Effector memory CD8-positive, alpha-beta T cell (primary cell): ENCODE data around the gene LYRM9.
A peak's percentile ranks its signal among the peaks of the same experiment; 100 is the strongest.

Experiments used
- ATAC-seq: fragments of 150-1000 bp; cut with Tn5 transposase; replicated peaks from 2 replicates; pipeline ENCODE4 v1.10.0; 2021; ENCODE audit warnings: mild to moderate bottlenecking, moderate library complexity
- DNase-seq, 3 experiments: peaks; one replicate each; pipeline ENCODE4 v3.0.0; 2021
- H3K27ac Mint-ChIP-seq, 2 donors: one replicate each; pipeline ENCODE4 v1.8.0; 2022; ENCODE audit warnings: mild to moderate bottlenecking in 2 of 2, mixed read lengths in 2 of 2, moderate library complexity in 2 of 2
- H3K27me3 Mint-ChIP-seq, 2 donors: one replicate each; pipeline ENCODE4 v1.8.0; 2022; ENCODE audit warnings: mixed read lengths in 2 of 2
- H3K36me3 Mint-ChIP-seq: one replicate; pipeline ENCODE4 v1.8.0; 2022; ENCODE audit warnings: mild to moderate bottlenecking, moderate library complexity, mixed read lengths; ENCODE audit not compliant: insufficient read depth
- H3K4me1 Mint-ChIP-seq, 2 donors: one replicate each; pipeline ENCODE4 v1.8.0; 2022; ENCODE audit warnings: low read depth in 2 of 2, mixed read lengths in 2 of 2
- H3K4me3 Mint-ChIP-seq, 2 donors: one replicate each; pipeline ENCODE4 v1.8.0; 2022; ENCODE audit warnings: mild to moderate bottlenecking in 2 of 2, mixed read lengths in 2 of 2, moderate library complexity in 2 of 2
- H3K9me3 Mint-ChIP-seq, 2 donors: one replicate each; pipeline ENCODE4 v1.8.0; 2022; ENCODE audit warnings: mixed read lengths in 2 of 2
- total RNA-seq, 9 experiments: gene quantifications; one replicate each; lab custom pipeline; 2026; lab: John Stamatoyannopoulos, UW

LYRM9 gene
- total RNA-seq: 0.65 to 9.6 (median 2.7) reads per million in 9 experiments

GRCh38 chr17:27892866-27893769 lies at the start of gene LYRM9:
Gene LYRM9, minus strand, starts transcription at chr17:27893365. Its CDS starts 10,671 bp downstream, at chr17:27882694.
- Mint-ChIP-seq H3K36me3 (no peaks in the 10 kb centered on the region), H3K4me3 (peak within 1 kb of the TSS; percentile 78), H3K27me3 (peaks cover 31 to 34% of the 10 kb centered on the region in 2 donors), H3K9me3 (no peaks in the 10 kb centered on the region), H3K4me1 (peaks cover 4 to 12% of the 10 kb centered on the region in 2 donors), H3K27ac (peak within 1 kb of the TSS; percentile 61 to 75)
- ATAC-seq (peak; percentile 96), DNase-seq (peak; percentile 94 to 96 (median 95))

DNA sequence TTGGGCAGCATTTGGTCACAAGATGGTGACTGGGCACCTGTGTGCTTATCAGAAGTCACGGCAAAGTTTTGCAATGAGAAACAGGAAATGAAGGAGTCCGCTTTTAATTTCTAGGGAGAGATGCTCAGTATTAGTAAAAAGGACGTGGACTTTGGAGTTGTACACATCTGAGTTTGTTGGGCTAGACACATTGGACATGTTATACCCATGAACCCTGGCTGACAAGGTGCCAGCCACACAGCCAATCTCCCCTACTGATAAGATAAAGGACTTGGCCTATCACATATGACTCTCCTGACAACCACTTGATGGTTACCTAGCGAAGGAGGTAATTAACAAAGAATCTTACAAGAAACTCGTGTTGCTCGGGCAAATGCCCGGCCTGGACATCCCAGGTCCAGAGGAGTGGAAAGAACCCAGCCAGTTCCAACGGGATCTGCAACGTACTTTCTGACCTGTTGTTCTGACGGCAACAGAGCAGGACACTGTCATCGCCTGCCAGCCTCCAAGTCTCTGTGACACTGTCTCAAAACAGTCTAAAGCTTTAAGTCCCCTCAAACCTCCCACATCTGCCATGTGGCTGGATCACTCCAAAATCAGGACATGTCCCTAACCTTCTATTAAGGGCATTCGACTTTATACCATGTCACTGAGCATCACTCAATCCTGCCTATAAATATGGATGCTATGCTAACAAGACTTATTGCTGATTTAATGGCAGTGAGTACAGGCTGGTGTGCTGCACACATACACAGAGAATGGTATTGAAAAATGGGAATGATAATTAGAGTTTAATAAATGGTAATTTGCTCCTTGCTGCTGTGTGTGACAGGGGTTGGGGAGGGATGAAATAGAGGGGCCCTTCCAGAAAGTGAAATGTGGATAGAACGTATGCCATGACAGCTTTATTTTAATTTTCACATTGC lies 47.6 kb upstream of the LYRM9 start:
- peaks cover 40 to 45% of the 10 kb centered on the region in 2 donors for H3K27me3 Mint-ChIP-seq
- ATAC-seq: no peak
- DNase-seq: no peak
- H3K4me3 Mint-ChIP-seq: no peak overlapping the region
- no peaks in the 10 kb centered on the region for H3K36me3 Mint-ChIP-seq
- no peak overlapping the region for H3K27ac Mint-ChIP-seq
- no peaks in the 10 kb centered on the region for H3K9me3 Mint-ChIP-seq
- H3K4me1 Mint-ChIP-seq: peaks cover 0 to 3% of the 10 kb centered on the region in 2 donors

- Mint-ChIP-seq H3K27ac (no peak overlapping the region), H3K4me3 (no peak overlapping the region), H3K4me1 (peaks cover 0 to 3% of the 10 kb centered on the region in 2 donors), H3K36me3 (no peaks in the 10 kb centered on the region), H3K9me3 (no peaks in the 10 kb centered on the region), H3K27me3 (peaks cover 50 to 55% of the 10 kb centered on the region in 2 donors)
- ATAC-seq (no peak), DNase-seq (no peak)
These were observed 46.6 kb upstream of the LYRM9 start for GRCh38 chr17:27939474-27940465.

DNA sequence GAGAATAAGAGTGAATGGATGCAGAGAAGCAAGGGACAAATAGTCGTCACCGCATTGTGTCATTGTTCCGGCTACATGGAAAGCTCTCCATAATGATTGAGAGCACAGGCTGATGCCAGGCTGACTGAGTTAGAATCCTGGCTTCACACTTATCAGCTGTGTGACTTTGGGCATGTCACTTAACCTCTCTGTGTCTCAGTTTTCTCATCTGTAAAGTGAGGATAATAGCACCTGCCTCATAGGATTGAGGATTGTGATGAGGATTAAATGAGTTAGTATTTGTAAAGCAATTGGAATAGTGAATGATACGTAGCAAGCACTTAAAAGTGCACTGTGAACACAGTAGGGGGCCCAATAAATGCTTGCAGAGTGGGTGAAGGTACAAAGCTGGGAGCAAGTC lies 45.7 kb upstream of the LYRM9 start:
- no peak for ATAC-seq
- Mint-ChIP-seq H3K27ac (no peak overlapping the region), H3K4me3 (no peak overlapping the region), H3K36me3 (no peaks in the 10 kb centered on the region), H3K4me1 (peaks cover 0 to 3% of the 10 kb centered on the region in 2 donors), H3K27me3 (peaks cover 58 to 60% of the 10 kb centered on the region in 2 donors), H3K9me3 (peaks cover 0 to under 1% of the 10 kb centered on the region in 2 donors)
- DNase-seq: no peak

- H3K36me3 Mint-ChIP-seq: no peaks in the 10 kb centered on the region
- peaks cover 60 to 61% of the 10 kb centered on the region in 2 donors for H3K27me3 Mint-ChIP-seq
- H3K9me3 Mint-ChIP-seq: peaks cover 0 to 2% of the 10 kb centered on the region in 2 donors
- DNase-seq (no peak), ATAC-seq (no peak)
- H3K4me1 Mint-ChIP-seq: peaks cover 0 to 3% of the 10 kb centered on the region in 2 donors
- H3K27ac Mint-ChIP-seq: no peak overlapping the region
- no peak overlapping the region for H3K4me3 Mint-ChIP-seq
These were observed 45.1 kb upstream of the LYRM9 start for GRCh38 chr17:27938241-27938640.

DNA sequence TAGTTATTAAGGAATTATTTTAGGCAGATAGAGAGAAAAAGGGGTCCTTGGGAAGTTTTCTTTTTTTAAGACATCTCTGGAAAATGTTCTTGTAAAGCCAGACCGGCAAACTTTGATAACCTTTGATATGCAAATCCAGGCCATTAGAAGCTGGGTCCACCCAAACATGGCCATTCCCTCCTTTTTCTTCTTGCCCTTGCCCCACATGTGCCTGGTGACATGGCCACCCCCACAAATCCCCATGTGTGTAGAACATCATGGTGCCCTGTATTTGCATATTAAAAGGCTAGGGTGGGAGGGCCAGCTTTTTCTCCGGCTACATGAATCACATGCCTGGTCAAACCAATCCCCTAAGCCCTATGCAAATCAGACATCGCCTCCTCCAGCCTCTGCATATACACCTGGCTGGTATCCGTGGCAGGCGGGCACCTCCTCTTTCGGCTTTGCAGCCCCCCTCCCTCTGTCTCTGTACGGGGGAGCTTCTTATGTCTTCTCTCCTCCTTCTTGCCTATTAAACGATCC lies 43.9 kb upstream of the LYRM9 start:
- Mint-ChIP-seq H3K4me3 (no peak overlapping the region), H3K36me3 (no peaks in the 10 kb centered on the region), H3K27ac (no peak overlapping the region), H3K9me3 (peaks cover 0 to 2% of the 10 kb centered on the region in 2 donors), H3K4me1 (peaks cover 0 to 3% of the 10 kb centered on the region in 2 donors), H3K27me3 (peaks cover 60 to 61% of the 10 kb centered on the region in 2 donors)
- DNase-seq (no peak), ATAC-seq (no peak)

GRCh38 chr17:27930000-27930399 lies 36.8 kb upstream of the LYRM9 start:
- no peak overlapping the region for H3K27ac Mint-ChIP-seq
- no peaks in the 10 kb centered on the region for H3K4me1 Mint-ChIP-seq
- DNase-seq (no peak), ATAC-seq (no peak)
- H3K4me3 Mint-ChIP-seq: no peak overlapping the region
- peaks cover 0 to 2% of the 10 kb centered on the region in 2 donors for H3K9me3 Mint-ChIP-seq
- peaks cover 28% of the 10 kb centered on the region in 2 donors for H3K27me3 Mint-ChIP-seq
- no peaks in the 10 kb centered on the region for H3K36me3 Mint-ChIP-seq

DNA sequence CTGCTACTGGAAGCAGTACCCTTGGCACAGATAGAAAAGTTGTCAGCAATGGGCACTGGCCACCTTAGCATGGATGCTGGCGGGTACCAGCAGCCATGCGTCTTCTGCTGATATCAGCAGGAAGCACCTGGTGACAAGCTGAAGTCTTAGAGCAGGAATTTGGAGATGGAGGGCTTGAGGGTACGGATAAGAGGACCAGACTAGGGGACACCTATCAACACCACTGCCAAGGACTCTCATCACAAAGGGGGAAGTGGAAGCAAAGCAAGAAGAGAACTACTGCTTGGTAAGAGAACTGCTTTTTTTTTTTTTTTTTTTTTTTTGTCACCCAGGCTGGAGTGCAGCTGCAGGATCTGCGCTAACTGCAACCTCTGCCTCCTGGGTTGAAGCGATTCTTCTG lies 35.4 kb upstream of the LYRM9 start:
- Mint-ChIP-seq H3K4me1 (no peaks in the 10 kb centered on the region), H3K9me3 (no peaks in the 10 kb centered on the region), H3K36me3 (no peaks in the 10 kb centered on the region), H3K27ac (no peak overlapping the region), H3K4me3 (no peak overlapping the region), H3K27me3 (peaks cover 15 to 21% of the 10 kb centered on the region in 2 donors)
- DNase-seq: no peak
- ATAC-seq: no peak

DNA sequence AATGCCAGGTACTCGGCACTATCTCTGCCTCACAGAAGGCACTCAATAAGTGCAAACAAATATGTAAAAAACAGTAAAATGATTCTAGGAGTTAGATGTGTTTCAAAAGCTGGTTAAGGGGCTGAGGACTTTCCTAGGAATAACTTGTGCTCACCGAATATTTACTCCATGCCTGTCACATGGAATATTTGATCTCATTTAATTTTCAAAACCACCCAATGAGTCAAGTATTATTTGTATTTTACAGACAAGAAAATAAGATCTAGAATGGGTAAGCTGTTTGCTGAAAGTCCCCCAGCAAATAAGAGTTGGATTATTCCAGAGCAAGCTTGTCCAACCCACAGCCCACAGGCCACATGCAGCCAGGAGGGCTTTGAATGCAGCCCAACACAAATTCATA lies 34.6 kb upstream of the LYRM9 start:
- ATAC-seq (no peak), DNase-seq (no peak)
- Mint-ChIP-seq H3K9me3 (no peaks in the 10 kb centered on the region), H3K27me3 (peaks cover 15 to 21% of the 10 kb centered on the region in 2 donors), H3K27ac (no peak overlapping the region), H3K4me1 (no peaks in the 10 kb centered on the region), H3K36me3 (no peaks in the 10 kb centered on the region), H3K4me3 (no peak overlapping the region)

GRCh38 chr17:27921599-27921998 lies 28.4 kb upstream of the LYRM9 start:
- H3K4me3 Mint-ChIP-seq: no peak overlapping the region

GRCh38 chr17:27921077-27921476 lies 27.9 kb upstream of the LYRM9 start:
- Mint-ChIP-seq H3K27ac (no peak overlapping the region), H3K4me1 (no peaks in the 10 kb centered on the region), H3K4me3 (no peak overlapping the region), H3K36me3 (no peaks in the 10 kb centered on the region), H3K27me3 (peaks cover 5 to 12% of the 10 kb centered on the region in 2 donors), H3K9me3 (no peaks in the 10 kb centered on the region)
- ATAC-seq (no peak), DNase-seq (no peak)

More at GRCh38 chr17:27921599-27921998, 28.4 kb upstream of the LYRM9 start:
- no peak for ATAC-seq
- H3K9me3 Mint-ChIP-seq: no peaks in the 10 kb centered on the region
- no peaks in the 10 kb centered on the region for H3K4me1 Mint-ChIP-seq
- no peak for DNase-seq
- no peak overlapping the region for H3K27ac Mint-ChIP-seq
- no peaks in the 10 kb centered on the region for H3K36me3 Mint-ChIP-seq
- H3K27me3 Mint-ChIP-seq: peaks cover 5 to 15% of the 10 kb centered on the region in 2 donors

DNA sequence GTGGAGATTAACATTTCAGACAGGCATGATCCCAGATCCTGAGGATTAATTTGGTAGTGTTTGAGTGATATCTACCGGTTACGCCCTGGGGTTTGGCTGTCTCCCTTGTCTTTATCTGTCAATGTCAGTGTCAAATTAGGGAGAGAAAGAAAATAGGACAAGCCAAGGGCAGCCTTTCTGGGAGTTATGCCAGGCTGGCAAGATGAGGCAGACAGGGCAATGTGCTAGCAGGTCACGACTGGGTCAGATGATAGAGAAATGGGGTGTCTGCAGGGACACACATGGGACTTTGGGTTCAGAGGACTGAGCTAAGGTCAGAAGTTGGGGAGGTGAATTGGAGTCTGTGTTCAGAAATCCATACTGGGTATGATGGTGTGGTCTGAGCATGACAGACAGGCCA lies 27.4 kb upstream of the LYRM9 start:
- H3K36me3 Mint-ChIP-seq: no peaks in the 10 kb centered on the region

More for the DNA sequence above, 27.4 kb upstream of the LYRM9 start:
- no peaks in the 10 kb centered on the region for H3K4me1 Mint-ChIP-seq
- H3K27me3 Mint-ChIP-seq: peaks cover 5 to 12% of the 10 kb centered on the region in 2 donors
- H3K4me3 Mint-ChIP-seq: no peak overlapping the region
- H3K9me3 Mint-ChIP-seq: no peaks in the 10 kb centered on the region
- no peak for DNase-seq
- H3K27ac Mint-ChIP-seq: no peak overlapping the region
- ATAC-seq: no peak
